NT2/D1 (cell line): ENCODE results near the gene FLOT2.

Experiments used
- DNase-seq: peaks from one replicate; pipeline ENCODE4 v3.0.0-alpha.2; 2011; ENCODE audit warnings: low read depth, low spot score
- H3K27me3 ChIP-seq: 2 replicates; pipeline ENCODE4 v1.6.0; 2011; ENCODE audit warnings: mild to moderate bottlenecking; ENCODE audit not compliant: insufficient read length, insufficient read depth
- H3K36me3 ChIP-seq: 2 replicates; pipeline ENCODE4 v1.6.1; 2011; ENCODE audit warnings: mild to moderate bottlenecking, low read length, mixed read lengths; ENCODE audit not compliant: insufficient read depth, insufficient read length
- H3K4me1 ChIP-seq: 2 replicates; pipeline ENCODE4 v1.5.1; 2011; ENCODE audit not compliant: insufficient read depth, insufficient read length
- H3K4me3 ChIP-seq: 2 replicates; pipeline ENCODE4 v1.5.1; 2011; ENCODE audit warnings: low read depth; ENCODE audit not compliant: insufficient read length
- H3K9ac ChIP-seq: 2 replicates; pipeline ENCODE4 v1.6.0; 2011; ENCODE audit warnings: low read depth; ENCODE audit not compliant: insufficient read length
- H3K9me3 ChIP-seq: 2 replicates; pipeline ENCODE4 v1.5.1; 2011; ENCODE audit warnings: mild to moderate bottlenecking, low read length; ENCODE audit not compliant: insufficient read depth
- SUZ12 ChIP-seq: IDR thresholded peaks from 2 replicates; pipeline ENCODE4 v1.6.1; 2011; ENCODE audit not compliant: insufficient read length, insufficient read depth; ENCODE audit errors: extremely low read depth
- YY1 ChIP-seq: IDR thresholded peaks from 2 replicates; pipeline ENCODE4 v1.6.1; 2011; ENCODE audit not compliant: insufficient read length, insufficient read depth
- ZNF274 ChIP-seq: IDR thresholded peaks from 2 replicates; pipeline ENCODE4 v1.6.1; 2011; ENCODE audit warnings: mild to moderate bottlenecking, low read depth, low read length

FLOT2 gene

GRCh38 chr17:28883967-28884702, 13.4 kb downstream of the FLOT2 start:
- H3K36me3 ChIP-seq: peaks cover 52% of the 10 kb centered on the region

GRCh38 chr17:28882154-28882895, 15.2 kb downstream of the FLOT2 start:
- Histone ChIP-seq H3K36me3 (peaks cover 62% of the 10 kb centered on the region), H3K9ac (no peak overlapping the region), H3K27me3 (no peaks in the 10 kb centered on the region), H3K9me3 (peaks cover 3% of the 10 kb centered on the region; the same call in 1 of the 2 replicates), H3K4me1 (peaks cover 9% of the 10 kb centered on the region), H3K4me3 (no peak overlapping the region)
- TF ChIP-seq SUZ12 (no peak), YY1 (no peak), ZNF274 (no peak)
- DNase-seq: no peak

More at GRCh38 chr17:28883967-28884702, 13.4 kb downstream of the FLOT2 start:
- Histone ChIP-seq H3K4me3 (no peak overlapping the region), H3K9me3 (no peaks in the 10 kb centered on the region), H3K4me1 (peaks cover 9% of the 10 kb centered on the region), H3K9ac (no peak overlapping the region), H3K27me3 (no peaks in the 10 kb centered on the region)
- no peak for TF ChIP-seq SUZ12
- no peak for TF ChIP-seq YY1
- TF ChIP-seq ZNF274: no peak
- DNase-seq: no peak

GRCh38 chr17:28881533-28882056, 15.9 kb downstream of the FLOT2 start:
- no peak for DNase-seq
- H3K9me3 ChIP-seq: peaks cover 4% of the 10 kb centered on the region; the same call in 1 of the 2 replicates
- TF ChIP-seq SUZ12 (no peak), YY1 (no peak), ZNF274 (no peak)
- no peak overlapping the region for H3K4me3 ChIP-seq
- no peaks in the 10 kb centered on the region for H3K27me3 ChIP-seq
- peaks cover 62% of the 10 kb centered on the region for H3K36me3 ChIP-seq
- peaks cover 5% of the 10 kb centered on the region for H3K4me1 ChIP-seq
- no peak overlapping the region for H3K9ac ChIP-seq

- Histone ChIP-seq H3K36me3 (peaks cover 62% of the 10 kb centered on the region), H3K27me3 (no peaks in the 10 kb centered on the region), H3K9me3 (peaks cover 4% of the 10 kb centered on the region; the same call in 1 of the 2 replicates), H3K9ac (no peak overlapping the region), H3K4me1 (peaks cover 4% of the 10 kb centered on the region), H3K4me3 (no peak overlapping the region)
- TF ChIP-seq SUZ12 (no peak), YY1 (no peak), ZNF274 (no peak)
- DNase-seq: no peak
Observed at GRCh38 chr17:28880572-28880945, 17.0 kb downstream of the FLOT2 start.

- H3K27me3 ChIP-seq: no peaks in the 10 kb centered on the region
- H3K4me1 ChIP-seq: peaks cover 4% of the 10 kb centered on the region
- H3K9ac ChIP-seq: no peak overlapping the region
- peaks cover 4% of the 10 kb centered on the region; the same call in 1 of the 2 replicates for H3K9me3 ChIP-seq
- no peak for DNase-seq
- no peak for TF ChIP-seq YY1
- no peak for TF ChIP-seq ZNF274
- no peak for TF ChIP-seq SUZ12
- H3K36me3 ChIP-seq: peaks cover 60% of the 10 kb centered on the region
- H3K4me3 ChIP-seq: no peak overlapping the region
Observed at GRCh38 chr17:28879886-28880571, 17.5 kb downstream of the FLOT2 start.

- Histone ChIP-seq H3K9ac (no peak overlapping the region), H3K4me3 (no peak overlapping the region), H3K4me1 (peaks cover 3% of the 10 kb centered on the region), H3K9me3 (peaks cover 4% of the 10 kb centered on the region; the same call in 1 of the 2 replicates), H3K27me3 (no peaks in the 10 kb centered on the region), H3K36me3 (peaks cover 51% of the 10 kb centered on the region)
- DNase-seq: no peak
- TF ChIP-seq SUZ12: no peak
Observed at GRCh38 chr17:28878981-28879380, 18.6 kb downstream of the FLOT2 start.
